T-helper 22 cell (primary cell): ENCODE data around the gene VWC2L.

Experiments
- DNase-seq: peaks from one replicate; pipeline ENCODE4 v3.0.0-alpha.2; 2020; ENCODE audit warnings: low read depth

VWC2L gene

DNA sequence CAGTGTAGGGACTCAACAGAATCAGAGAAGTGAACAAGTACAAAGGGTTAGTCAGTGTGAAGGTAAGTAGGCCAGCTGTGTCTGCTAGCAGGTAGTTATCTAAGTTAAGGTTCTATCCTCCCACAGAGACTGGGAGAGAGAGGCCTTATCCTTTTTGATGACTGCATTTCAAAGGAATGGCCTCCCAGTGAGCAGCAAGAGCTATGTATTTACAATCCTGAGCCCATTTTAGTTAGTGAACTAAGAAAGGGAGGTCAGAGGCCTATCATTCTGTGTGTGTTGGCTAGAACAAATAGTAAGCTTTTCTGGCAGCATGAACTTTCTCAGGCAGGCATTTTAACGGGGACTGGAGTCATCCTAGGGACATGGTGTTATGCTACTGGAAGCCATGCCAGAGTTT, 182.9 kb downstream of the VWC2L start:
- DNase-seq = no peak

DNA sequence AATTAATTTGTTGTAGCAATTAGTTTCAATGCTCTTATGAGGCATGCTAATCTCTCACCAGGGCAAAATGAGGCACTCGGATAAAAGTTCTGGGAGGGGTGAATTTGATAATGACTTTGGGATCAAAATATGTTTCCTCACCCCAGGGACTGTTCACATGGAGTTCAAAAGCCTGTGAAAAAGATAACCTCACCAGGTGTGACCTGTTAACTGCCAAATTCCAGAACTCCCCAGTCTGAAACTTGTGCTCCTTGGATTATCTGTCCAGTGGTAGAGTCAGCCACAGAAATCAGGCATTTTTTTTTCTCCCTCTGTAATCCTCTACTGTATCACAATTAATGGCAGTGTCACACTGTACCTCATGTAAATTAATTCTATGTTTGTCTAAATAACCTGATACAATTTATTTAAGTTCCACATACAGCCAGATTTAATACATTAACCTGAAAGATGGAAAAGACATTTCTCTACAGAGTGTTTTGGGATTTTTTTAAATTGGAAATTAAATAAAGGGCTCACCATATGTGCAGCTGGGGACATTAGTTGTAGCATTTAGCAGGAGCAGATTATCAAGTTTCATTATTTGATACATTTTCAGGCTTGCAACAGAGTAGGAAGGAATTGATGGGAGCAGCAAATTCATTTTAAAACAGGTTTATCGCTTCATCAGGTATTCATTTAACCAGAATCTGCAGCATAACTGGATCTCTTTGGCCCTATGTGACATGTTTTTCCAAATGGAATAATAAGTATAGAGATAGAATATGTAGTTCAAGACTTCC, 191.2 kb downstream of the VWC2L start:
- DNase-seq = no peak

DNA sequence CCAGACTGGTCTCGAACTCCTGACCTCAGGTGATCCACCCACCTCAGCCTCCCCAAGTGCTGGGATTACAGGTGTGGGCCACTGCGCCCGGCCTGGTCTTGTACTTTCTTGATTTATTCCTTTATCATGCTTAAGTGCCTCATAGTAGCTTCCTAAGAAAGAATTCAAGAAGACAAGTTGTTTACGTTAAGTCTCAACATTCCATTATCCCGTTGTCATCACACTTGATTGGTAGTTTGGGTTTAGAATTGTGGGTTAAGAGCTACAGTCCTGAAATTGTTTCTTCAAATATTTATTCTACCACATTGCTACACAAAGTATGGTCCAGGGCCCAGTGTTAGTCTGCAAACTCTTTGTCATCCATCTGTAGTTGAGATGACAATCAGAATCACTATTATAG, 194.0 kb downstream of the VWC2L start:
- DNase-seq = no peak

DNA sequence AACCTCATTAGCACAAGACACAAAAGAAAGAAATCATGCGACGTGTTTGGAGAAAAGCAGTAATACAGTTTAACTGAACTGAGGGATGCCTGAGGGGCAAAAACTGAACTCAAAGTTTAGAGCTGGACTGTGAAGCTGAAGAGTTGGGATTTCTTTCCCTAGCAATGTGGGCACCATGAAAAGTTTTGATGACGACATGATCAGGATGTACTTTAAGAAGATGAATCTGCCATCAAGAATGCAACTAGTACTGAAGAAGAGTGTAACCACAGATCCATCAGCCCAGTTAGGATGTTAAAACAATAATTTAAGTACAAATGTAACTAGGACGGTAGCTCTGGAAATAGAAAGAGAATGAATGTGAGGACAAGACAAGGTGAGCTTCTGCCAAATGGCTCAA, 196.2 kb downstream of the VWC2L start:
- DNase-seq = no peak

DNA sequence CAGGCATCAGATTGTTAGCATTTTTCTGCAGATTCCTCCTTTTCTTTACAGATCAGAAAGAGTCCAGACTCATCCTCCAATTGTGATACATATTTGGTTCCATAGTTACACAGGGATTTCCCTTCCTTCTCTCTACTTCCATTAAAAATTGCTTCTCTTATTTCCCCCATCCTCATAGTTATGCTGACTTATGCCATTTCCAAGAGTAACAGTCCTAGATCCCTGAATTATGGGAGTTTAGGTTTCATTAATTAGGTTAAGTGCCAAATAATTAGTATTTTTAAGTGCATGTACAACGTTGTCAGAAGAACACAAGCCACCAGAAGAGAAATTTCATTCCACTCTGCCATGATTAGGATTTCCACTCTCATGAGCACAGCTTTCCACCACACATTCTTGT, 200.2 kb downstream of the VWC2L start:
- no peak for DNase-seq

DNA sequence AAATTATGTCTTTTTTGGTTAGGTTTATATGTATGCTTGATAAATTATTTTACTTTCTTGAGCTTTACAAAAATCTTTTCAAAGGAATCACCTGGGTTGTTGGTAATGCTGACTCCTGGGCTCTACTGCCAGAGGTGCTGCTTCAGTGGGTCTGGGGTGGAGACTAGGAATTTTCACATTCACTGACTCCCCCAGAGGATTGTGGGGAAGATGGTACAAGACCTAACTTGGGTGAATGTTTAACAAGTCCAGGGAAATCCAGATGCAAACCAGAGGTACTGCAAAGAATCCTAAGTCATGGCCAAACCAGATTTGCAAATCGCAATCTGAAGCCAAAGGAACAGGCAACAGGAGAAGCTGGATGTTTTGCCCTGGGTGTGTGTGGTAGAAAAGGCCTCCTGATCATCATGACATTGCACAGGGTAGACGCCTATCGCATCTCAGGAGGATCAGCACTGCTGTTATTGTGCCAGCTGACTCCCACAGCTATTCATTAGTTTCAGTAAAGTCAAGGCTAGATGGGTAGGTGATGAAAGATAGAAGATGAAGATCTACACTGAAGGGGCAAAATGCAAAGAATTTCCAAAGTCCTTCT, 213.4 kb downstream of the VWC2L start:
- DNase-seq = no peak

DNA sequence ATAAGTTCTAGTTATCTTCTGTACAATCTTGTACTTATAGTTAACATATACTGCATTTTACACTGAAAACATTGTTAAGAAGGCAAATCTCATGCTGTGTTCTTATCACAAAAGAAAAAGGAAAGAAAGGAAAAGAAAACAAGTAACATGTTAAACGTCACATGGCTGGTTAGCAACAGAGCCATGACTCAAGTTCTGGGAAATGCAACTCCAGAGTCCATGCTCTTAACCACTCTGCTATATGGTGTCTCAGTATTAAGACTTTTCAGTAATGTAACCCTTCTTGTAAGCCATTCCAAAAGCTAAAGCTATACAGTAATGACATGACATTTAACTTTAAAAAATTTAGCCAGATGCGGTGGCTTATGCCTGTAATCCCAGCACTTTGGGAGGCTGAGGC, 217.2 kb downstream of the VWC2L start:
- DNase-seq = no peak
